Measurements from ENCODE around the gene CD8B.

Gene CD8B

DNA sequence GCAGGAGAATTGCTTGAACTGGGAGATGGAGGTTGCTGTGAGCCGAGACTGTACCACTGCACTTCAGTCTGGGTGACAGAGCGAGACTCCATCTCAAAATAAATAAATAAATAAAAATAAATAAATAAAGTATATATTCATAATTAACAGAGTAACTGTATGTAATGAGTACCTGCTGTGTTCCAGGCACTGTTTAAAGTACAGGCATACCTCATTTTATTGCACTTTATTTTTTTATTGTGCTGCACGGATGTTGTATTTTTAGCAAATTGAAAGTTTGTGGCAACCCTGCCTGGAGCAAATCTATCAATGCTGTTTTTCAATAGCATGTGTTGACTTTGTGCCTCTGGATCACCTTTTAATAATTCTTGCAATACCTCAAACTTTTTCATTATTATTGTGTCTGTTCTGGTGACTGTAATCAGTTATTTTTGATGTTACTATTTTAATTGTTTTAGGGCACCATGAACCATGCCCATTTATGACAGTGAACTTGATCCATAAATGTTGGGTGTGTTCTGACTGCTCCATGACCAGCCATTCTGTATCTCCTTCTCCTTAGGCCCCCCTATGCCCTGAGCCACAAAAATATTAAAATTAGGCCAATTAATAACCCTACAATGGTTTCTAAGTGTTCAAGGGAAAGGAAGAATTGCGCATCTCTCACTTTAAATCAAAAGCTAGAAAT, 43.4 kb downstream of the CD8B start:
- DNase-seq (ENCODE audit: low read depth), result no peak
- H3K4me3 ChIP-seq (ENCODE audit: low read depth, low read length), result no peak overlapping the region
- no peak for TF ChIP-seq CTCF (conservative IDR thresholded peaks at IDR 0.05; ENCODE audit: low read depth, low read length)

- TF ChIP-seq CTCF (conservative IDR thresholded peaks at IDR 0.05; ENCODE audit: low read depth, low read length), result no peak
- DNase-seq (ENCODE audit: low read depth), result no peak
- H3K4me3 ChIP-seq (ENCODE audit: low read depth, low read length), result no peak overlapping the region
Observed at GRCh38 chr2:86815611-86816010, 46.1 kb downstream of the CD8B start.

DNA sequence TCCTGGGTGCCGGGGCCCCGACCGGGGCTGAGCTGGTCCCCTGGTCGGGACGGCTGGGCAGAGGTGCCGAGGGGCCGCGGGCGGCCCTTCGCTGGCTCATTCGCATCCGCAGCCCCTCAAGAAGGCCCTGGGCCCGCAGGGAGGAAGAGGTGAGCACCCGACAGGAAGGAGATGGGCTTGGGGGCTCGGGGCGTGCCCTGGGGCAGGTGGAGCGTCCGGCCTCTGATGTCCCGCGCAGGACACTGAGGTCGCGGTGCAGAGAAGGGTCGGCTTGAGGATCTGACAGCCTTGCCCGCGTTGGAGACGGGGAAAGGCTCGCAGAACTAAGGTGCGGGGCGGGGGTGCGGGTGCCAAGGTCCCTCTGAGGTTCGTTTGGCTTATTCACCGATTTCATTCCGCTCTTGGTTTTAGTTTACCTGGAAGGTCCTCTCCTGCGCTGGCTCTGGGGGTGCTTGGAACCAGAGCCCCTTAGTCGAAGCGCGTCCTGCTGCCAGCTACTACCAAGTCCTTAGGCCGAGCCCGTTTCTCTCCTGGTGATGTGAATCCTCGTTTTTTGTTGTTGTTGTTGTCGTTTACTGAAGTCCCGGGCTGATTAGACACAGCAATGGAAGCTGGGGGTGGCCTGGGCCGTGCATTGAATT, 52.1 kb downstream of the CD8B start:
- no peak for TF ChIP-seq CTCF (conservative IDR thresholded peaks at IDR 0.05; ENCODE audit: low read depth, low read length)
- H3K4me3 ChIP-seq (ENCODE audit: low read depth, low read length), result no peak overlapping the region
- DNase-seq (ENCODE audit: low read depth), result no peak

GRCh38 chr2:86808315-86809161, 53.1 kb downstream of the CD8B start:
- TF ChIP-seq CTCF (conservative IDR thresholded peaks at IDR 0.05; ENCODE audit: low read depth, low read length), result peak; percentile 92
- peak; percentile 75 for DNase-seq (ENCODE audit: low read depth)
- peak overlapping the region; percentile 52 for H3K4me3 ChIP-seq (ENCODE audit: low read depth, low read length)

GRCh38 chr2:86807468-86808275, 54.0 kb downstream of the CD8B start:
- H3K4me3 ChIP-seq (ENCODE audit: low read depth, low read length), result peak overlapping the region; percentile 52
- TF ChIP-seq CTCF (conservative IDR thresholded peaks at IDR 0.05; ENCODE audit: low read depth, low read length), result no peak
- peak; percentile 21 for DNase-seq (ENCODE audit: low read depth)

- peak overlapping the region; percentile 52 for H3K4me3 ChIP-seq (ENCODE audit: low read depth, low read length)
- no peak for DNase-seq (ENCODE audit: low read depth)
Observed at GRCh38 chr2:86807133-86807467, 54.6 kb downstream of the CD8B start.

More at GRCh38 chr2:86807133-86807467, 54.6 kb downstream of the CD8B start:
- TF ChIP-seq CTCF (conservative IDR thresholded peaks at IDR 0.05; ENCODE audit: low read depth, low read length), result no peak
